ENCODE measurements around the gene ERH.

Gene ERH

DNA sequence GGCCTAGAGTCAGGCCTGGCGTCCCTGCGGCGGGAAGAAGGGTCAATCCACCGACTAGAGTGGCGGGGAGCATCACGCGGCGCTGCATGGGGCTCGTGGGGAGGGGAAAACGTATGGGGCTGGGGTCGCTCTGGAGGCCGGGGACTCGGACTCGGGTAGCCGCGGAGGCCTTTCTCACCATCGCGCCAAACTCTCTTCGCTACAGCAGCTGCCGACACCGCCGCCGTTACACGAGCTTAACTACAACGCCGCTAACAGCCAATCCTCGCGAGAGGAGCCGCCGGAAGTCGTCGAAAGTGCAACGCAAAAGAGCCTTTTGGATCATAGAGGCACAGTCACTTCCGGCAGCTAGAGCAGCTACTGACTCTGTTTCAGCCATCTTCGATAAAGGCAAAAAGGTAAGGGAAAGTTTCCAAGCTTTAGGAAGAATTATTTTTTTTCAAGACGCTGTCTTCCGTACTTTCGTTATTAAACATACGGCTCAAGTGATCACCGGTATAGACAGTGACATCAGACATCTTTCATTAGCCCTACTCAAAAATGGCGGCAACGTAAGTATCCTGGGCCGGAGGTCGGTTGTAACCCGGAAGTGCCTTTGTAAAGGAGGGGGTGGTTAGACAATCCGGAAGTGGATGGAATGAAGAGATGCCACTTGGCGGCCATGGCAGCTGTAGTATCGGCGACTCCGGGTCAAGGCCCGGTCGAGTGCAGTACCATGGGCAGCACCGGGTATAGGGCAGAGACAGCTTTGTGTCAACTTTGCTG, at the start of gene ERH, which contains the start of gene SLC39A9:
TSS of gene ERH (minus strand) at position 247 of the 765 bp plus-strand sequence. CDS start at position 181, 66 bp downstream.
TSS of gene SLC39A9 (plus strand) at position 640 of the 765 bp plus-strand sequence. CDS start 678 bp downstream, outside the sequence.
- no peaks in the 10 kb centered on the region for H3K9me3 Mint-ChIP-seq
- H3K27ac Mint-ChIP-seq: peak within 1 kb of the TSS; percentile 99 to 100 (median 100)
- H3K4me1 Mint-ChIP-seq: peaks cover 56% of the 10 kb centered on the region
- H3K36me3 Mint-ChIP-seq (ENCODE audit: low read depth): peaks cover 34% of the 10 kb centered on the region
- no peak for TF ChIP-seq CTCF (IDR thresholded peaks at IDR 0.05; ENCODE audit: unreplicated experiment in 3 of 3)
- no peaks in the 10 kb centered on the region for H3K27me3 Mint-ChIP-seq (ENCODE audit: low read depth)
- peak within 1 kb of the TSS; percentile 90 to 96 (median 94) for H3K4me3 Mint-ChIP-seq

DNA sequence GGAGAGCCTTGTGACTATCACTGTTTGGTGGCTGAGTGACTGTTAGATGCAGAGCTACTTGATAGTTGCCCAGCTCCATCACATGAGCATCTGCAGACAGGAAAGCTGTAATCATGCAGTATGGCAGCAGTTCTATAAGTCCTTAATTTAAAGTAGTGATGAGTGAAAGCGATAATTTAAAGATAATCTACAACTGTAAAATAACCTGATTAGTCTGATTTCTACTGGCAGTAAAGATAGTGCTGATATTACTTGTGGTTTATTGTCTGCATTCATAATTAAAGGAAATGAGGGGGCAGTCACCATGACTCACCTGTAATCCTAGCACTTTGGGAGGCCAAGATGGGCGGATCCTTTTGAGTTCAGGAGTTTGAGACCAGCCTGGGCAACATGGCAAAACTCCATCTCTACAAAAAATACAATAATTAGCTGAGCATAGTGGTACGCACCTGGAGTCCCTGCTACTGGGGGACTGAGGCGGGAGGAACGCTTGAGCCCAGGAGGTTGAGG, 45.3 kb upstream of the ERH start:
- H3K36me3 Mint-ChIP-seq (ENCODE audit: low read depth): peaks cover 57% of the 10 kb centered on the region
- no peak for TF ChIP-seq CTCF (IDR thresholded peaks at IDR 0.05; ENCODE audit: unreplicated experiment in 3 of 3)
- no peaks in the 10 kb centered on the region for H3K27me3 Mint-ChIP-seq (ENCODE audit: low read depth)
- H3K27ac Mint-ChIP-seq: no peak overlapping the region
- no peak overlapping the region for H3K4me3 Mint-ChIP-seq
- peaks cover 3% of the 10 kb centered on the region for H3K4me1 Mint-ChIP-seq
- peaks cover 4% of the 10 kb centered on the region for H3K9me3 Mint-ChIP-seq

DNA sequence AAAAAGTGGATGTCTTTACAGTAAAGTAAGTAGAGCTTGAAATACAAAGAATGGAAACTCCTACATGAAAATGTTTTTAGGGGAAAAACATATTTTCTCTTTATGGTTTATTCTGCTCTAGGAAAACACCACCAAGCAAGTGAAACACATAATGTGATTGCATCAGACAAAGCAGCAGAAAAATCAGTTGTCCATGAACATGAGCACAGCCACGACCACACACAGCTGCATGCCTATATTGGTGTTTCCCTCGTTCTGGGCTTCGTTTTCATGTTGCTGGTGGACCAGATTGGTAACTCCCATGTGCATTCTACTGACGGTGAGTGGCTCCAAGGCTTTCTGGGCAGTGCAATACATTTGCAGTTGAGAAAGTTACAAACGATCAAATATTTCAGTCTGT, 43.8 kb upstream of the ERH start:
- peak overlapping the region; percentile 43 to 77 (median 67) for H3K27ac Mint-ChIP-seq
- H3K27me3 Mint-ChIP-seq (ENCODE audit: low read depth): no peaks in the 10 kb centered on the region
- H3K4me1 Mint-ChIP-seq: peaks cover 3% of the 10 kb centered on the region
- TF ChIP-seq CTCF (IDR thresholded peaks at IDR 0.05; ENCODE audit: unreplicated experiment in 3 of 3): no peak
- peaks cover 2% of the 10 kb centered on the region for H3K9me3 Mint-ChIP-seq
- peaks cover 51% of the 10 kb centered on the region for H3K36me3 Mint-ChIP-seq (ENCODE audit: low read depth)
- no peak overlapping the region for H3K4me3 Mint-ChIP-seq

- Mint-ChIP-seq H3K27ac (no peak overlapping the region), H3K9me3 (no peaks in the 10 kb centered on the region), H3K36me3 (ENCODE audit: low read depth) (peaks cover 41% of the 10 kb centered on the region), H3K27me3 (ENCODE audit: low read depth) (no peaks in the 10 kb centered on the region), H3K4me3 (no peak overlapping the region), H3K4me1 (peaks cover 3% of the 10 kb centered on the region)
- no peak for TF ChIP-seq CTCF (IDR thresholded peaks at IDR 0.05; ENCODE audit: unreplicated experiment in 3 of 3)
Measured at GRCh38 chr14:69439521-69440270, 41.6 kb upstream of the ERH start.

GRCh38 chr14:69432364-69432763, 34.3 kb upstream of the ERH start:
- Mint-ChIP-seq H3K27me3 (ENCODE audit: low read depth) (no peaks in the 10 kb centered on the region), H3K4me1 (no peaks in the 10 kb centered on the region), H3K9me3 (peaks cover 18% of the 10 kb centered on the region), H3K36me3 (ENCODE audit: low read depth) (peaks cover 62% of the 10 kb centered on the region), H3K27ac (no peak overlapping the region), H3K4me3 (no peak overlapping the region)
- no peak for TF ChIP-seq CTCF (IDR thresholded peaks at IDR 0.05; ENCODE audit: unreplicated experiment in 3 of 3)
